HuH-7.5 (cell line): ENCODE data around the gene CBY1.
"Not testable (repeated sequence)": the region's sequence is repeated elsewhere in the genome, so short reads cannot be mapped to it uniquely, and the experiment has no call there.

ENCODE experiments used
- DNase-seq: peaks from one replicate; pipeline ENCODE4 v3.0.0; 2011; ENCODE audit warnings: low spot score

The CBY1 gene

DNA sequence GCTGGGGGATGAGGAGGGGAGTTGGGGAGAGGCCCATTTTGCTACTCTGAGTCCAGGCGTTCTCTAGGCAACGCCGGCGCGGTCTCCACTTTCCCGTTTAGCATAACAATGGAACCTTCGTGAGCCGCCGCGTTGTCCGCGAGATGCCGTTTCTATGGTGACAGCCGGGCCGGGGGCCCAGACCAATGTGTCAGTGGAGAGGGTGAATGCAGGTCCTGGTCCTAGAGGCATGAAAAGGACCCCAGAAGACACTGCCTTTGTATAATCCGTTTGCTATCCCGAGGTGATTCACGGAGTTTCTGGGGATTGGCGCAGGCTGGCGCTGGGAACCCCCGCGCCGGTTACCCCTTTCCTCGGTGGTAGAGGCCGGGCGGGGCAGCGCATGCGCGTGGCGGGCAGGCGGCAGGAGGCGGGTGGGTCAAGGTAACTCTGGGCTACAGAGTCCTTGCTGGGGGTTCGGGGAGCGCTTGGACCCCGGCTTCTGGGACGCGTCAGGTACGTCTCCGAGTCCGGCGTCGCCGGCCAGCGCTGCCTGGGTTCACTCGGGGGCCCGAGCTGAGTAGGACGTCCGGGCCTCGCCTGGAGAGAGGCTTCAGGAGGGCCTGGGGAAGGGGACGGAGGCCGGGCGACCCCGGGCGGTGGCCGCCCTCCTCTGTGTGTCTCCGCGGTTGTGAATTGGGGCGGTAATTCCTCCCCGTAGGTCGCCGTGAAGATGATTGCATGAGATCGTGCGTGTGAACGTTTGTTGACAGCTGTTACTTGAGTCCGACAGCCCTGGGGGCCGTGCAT, at the start of gene CBY1, which contains the start of gene FAM227A:
CBY1 (plus strand) TSS at position 383 of the 789 bp plus-strand sequence. CDS start 11,417 bp downstream, outside the sequence.
FAM227A (minus strand) TSS at position 137 of the 789 bp plus-strand sequence. CDS start 6,224 bp downstream, outside the sequence.
- DNase-seq = peak; percentile 91

DNA sequence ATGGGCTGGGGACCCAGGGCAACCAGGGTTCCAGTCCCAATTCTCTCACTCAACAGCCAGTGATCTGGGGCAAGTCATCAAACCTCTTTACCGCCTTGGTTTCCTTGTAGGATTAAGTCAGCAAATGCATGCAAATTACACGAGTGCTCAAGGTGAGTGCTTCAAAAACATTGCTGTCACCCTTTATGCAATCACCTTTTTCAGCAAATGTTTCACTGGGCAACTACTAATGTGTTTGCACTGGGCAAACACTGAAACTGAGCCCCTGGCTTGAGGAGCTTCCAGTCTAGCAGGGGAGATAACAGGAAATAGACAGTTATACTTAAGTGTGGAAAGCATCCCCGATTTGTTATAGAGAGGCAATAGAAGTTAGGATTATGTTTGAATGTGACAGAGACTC, 48.8 kb upstream of the CBY1 start:
- DNase-seq = peak; percentile 25

DNA sequence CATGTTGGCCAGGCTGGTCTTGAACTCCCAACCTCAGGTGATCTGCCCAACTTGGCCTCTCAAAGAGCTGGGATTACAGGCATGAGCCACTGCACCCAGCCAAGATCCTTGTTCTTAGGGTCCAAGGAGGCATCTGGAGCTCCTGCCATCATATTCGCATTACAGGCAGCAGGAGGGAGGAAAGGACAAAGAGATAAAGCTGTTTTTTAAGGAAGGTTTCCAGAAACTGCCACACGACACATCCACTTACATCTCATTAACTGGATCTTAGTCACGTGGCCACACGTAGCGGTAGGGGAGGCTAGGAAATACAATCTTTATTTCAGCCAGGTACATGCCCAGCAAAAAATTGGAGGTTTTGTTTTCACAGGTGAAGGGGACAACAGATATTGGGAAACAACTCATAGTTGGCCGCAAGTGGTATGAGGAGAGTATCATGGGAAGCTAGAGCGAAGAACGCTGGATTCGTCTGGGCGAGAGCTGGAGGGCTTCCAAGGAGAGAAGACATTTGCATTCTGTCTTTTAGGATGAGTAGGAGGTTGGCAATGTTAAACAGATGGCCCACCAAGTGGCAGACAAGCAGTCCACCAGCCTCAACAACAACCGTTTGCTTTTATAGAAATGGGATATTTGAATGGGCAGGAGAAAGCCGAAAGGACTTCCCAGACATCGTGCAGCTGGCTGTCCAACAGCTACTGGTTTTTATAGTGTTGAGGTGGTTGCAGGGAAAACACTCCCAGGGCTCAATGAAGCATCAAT, 47.3 kb upstream of the CBY1 start:
- no peak for DNase-seq

DNA sequence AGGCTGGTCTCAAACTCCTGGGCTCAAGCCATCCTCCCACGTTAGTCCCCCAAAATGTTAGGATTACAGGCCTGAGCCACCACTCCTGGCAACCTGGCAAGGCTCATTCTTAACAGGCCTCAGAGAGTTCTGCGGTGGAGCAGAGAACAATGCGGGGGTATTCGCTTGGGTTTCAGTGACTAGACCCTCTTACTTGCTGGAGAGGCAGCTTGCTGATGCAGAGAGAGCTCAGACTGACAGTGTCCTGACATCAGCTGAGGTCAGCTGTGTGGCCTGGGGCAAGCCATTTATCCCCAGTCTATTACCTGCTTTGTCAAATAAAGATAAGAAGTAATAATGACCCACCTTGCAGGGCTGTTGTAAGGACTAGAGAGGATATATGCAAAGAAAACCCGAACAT, 46.2 kb upstream of the CBY1 start:
- no peak for DNase-seq

DNA sequence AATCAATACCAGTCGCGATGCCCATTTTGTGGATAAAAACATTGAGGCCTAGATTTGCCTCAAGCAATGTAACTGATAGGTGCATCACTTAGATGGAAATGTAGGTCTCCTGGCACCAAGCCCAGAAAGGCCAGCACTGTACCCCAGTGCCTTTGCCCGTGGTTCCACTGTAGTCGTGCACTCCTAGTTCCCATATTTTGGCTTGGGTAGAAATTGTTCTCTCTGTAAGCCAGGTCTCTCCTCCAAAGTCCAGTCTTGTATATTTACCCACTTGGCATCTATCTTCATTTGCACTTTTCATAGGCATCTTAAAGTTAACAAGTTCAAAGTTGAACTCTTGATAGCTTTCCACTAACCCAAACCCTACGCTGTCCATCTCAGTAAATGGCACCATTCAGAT, 44.9 kb upstream of the CBY1 start:
- no peak for DNase-seq

DNA sequence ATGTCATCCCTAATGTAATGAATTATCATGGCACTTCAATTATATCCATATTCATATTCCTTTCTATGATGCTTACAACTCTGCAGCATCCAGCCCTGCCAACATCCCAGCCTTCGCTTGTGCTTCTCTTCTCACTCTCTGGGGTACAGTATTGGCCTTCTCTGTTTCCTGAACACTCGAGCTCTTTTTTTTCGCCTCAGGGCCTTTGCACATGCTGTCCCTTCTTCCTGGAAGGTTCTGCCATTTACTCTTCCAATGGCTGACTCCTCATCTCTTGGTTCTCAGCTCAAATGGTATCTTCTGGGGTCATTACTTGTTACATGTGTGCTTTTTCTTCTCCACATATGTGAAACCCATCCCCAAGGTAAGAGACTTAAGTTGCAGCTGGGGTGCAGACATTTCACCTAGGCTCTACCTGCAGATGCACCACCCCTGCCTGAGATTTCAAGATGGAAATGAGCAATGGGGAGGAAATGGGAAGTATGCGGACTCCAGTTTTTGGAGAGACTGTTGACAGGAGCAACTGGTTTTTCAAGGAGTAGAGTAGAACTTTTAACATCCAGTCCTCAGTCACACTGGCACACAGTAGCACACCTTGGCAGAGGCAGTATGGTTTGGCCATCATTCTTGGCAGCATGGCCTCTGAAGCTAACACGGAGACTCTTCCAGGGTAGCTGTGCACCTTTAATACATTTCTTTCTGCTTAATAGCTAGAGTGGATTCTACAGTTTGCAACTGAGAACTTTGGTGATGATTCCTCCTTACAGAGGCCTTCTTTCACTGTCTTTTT, 44.0 kb upstream of the CBY1 start:
- no peak for DNase-seq

DNA sequence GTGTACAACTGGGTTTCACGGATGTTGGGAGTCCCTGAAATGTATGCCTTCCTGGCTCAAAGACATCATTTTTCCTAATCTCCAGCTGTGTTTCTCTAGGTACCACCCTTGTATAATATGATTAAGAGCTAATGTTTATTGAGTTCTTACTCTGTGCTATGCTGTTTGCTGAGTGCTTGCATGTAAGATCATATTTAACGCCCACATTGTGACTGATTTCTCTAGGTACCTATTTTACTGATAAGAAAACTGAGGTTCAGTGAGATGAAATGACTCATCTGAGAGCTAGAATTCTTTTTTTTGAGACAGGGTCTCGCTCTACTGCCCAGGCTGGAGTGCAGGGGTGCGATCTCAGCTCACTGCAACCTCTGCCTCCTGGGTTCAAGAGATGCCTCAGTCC, 42.9 kb upstream of the CBY1 start:
- DNase-seq = no peak

DNA sequence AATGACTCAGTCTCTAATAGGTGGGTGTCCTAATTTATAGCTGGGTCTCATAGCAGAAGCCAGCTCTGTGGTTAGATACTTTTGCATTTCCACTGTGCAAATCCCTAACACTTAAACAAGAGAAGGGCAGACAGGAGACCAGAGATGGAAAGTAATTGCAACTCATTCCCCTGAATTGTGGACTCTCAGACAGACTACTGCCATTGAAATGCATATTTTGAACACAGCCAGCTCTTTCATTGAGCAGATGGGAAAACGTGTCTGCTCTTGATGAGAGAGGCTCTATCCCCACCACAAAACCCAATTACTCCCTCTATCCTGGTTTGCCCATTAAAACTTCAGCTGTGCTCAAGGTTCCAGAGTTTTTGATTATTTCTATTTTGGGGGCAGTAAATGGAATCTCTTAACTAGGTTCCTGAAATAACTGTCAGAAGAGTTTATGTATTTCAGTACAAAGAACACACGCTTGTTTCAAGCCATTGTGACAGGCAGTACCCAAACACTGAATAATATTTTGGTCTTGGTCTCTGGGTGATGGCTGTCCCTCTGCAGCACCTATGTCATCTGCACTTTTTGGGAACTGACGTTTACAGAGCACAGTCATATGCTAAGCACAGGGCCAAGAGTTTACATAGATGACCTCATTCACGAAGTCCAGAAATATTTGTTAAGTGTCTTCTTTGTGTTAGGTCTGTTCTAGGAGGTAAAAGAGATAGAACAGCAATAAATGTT, 41.9 kb upstream of the CBY1 start:
- no peak for DNase-seq

DNA sequence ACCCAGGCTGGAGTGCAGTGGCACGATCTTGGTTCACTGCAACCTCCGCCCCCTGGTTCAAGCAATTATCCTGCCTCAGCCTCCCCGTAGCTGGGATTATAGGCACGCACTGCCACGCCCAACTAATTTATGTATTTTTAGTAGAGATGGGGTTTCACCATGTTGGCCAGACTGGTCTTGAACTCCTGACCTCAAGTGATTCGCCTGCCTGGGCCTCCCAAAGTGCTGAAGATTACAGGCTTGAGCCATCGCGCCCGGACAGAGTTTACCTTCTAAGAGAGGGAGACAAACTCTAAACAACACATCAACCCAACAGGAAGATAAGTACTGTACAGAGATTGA, 41.4 kb upstream of the CBY1 start:
- DNase-seq = not testable (repeated sequence)

DNA sequence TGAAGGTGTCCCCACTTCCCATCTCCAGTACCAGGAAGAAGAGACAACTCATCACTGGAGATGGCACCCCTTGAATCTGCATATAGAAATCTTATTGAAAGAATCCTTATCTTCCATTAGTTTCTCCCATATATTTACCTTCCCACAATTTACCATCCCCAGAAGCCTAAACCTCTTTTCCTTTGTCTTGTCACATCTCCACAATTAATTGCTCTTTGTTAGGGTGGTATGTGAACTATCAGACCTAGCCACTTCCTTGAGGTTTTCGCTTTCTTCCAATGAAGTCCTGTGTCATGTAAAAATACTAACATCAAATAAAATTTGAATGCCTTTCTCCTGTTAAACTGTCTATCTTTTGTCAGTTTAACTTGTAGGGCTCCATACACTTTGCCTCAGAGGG, 38.2 kb upstream of the CBY1 start:
- no peak for DNase-seq

DNA sequence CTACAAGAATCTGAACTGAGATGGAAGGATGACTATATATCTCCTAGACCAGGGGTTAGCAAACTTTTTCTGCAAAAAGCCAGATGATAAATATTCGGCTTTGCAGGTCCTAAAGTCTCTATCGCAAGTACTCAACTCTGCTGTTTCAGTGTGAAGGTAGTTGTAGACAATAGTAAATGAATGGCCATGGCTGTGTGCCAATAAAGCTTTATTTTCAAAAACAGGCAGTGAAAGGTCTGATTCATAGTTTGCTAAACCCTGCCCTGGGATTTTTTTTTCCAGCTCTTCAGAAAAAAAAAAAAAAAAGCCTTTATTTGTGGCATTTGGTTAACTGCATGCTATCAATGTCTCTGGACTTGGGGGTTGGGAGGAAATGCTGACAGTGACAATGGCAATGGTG, 37.8 kb upstream of the CBY1 start:
- DNase-seq = no peak

DNA sequence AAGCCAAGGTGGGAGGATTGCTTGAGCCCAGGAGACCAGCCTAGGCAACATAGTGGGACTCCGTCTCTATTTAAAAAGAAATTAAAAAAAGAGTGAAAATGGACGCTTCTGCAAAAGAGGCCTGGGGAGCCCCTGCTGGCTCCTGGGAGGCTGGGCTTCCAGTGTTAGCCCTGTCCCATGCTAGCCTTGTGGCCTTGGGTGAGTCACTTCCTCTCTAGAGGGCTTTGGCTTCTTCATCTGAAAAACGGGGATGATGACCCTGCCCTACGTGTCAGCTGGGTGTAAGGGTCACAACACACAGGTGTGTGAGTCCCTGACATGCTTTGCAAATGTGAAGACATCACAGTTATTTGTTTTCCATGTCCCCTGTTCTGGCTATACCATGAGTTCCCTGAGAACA, 33.1 kb upstream of the CBY1 start:
- DNase-seq = no peak

DNA sequence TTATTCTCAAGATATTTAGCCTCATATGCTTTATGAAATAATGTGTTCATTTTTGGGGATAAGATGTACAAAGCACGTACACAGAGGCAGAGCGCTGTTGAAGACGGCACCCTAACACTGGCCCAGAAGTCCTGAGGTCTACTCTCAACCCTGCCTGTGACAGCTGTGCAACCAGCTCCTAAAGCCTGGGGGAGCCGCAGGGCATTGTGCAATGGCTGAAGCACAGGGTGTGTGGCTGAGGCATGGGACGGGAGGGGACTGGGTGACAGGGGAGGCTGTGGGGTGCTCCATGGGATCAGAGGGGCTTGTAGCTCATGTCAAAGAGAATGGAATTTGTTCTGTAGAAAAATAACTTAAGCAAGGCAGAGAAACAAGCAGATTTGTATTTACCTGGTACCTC, 28.0 kb upstream of the CBY1 start:
- no peak for DNase-seq

DNA sequence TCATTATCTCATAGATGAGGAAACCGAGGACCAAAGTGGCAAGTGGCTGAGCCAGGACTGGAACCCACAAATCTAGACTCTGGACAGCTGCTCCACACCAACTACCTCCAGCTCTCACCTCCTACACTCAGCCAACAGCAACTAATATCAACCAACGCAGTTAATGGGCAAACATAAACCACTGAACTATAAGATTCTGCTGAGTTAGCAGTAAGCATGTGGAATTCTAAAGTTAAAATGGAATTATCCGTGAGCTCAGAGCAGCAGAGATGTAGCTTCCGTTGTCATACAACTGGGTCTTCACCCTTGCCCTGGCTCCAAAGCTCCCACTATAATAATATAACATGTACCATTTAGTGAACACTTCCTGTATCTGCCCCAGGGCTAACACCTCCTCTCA, 27.3 kb upstream of the CBY1 start:
- no peak for DNase-seq

DNA sequence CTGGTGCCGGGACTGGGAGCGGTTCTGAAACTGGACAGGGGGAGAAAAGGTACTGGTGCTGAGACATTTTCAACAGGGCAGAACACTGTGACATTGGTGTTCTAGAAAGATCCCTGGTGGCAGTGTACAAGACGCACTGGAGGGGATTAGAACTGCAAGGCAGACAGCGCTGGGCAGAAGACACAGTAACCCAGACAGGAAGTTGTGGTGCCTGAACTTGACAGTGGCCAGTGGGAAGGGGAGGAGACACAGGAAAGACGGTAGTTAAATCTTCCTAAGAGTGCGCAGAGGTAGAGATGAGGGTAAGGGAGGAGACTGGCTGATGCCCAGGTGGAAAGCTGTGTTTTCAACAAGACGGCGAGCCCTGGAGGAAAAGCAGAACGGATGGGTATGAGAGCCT, 24.7 kb upstream of the CBY1 start:
- no peak for DNase-seq

DNA sequence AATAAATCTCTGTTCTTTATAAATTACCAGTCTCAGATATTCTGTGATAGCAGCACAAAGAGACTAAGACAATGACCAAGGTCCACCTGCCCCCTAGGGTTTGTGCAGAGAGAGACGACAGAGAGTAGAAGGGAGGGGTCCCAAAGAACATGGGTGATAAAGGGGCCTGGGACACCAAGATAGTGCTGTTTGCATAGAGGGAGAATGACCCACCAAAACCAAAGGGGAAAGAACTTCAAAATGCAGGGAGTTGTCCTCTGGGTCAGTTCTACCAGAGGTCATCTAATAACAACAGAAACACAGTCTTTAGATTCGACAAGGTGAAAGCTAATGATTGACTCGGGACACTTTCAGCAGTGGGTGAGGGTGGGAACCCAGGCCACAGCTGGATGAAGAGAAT, 23.9 kb upstream of the CBY1 start:
- DNase-seq = no peak

DNA sequence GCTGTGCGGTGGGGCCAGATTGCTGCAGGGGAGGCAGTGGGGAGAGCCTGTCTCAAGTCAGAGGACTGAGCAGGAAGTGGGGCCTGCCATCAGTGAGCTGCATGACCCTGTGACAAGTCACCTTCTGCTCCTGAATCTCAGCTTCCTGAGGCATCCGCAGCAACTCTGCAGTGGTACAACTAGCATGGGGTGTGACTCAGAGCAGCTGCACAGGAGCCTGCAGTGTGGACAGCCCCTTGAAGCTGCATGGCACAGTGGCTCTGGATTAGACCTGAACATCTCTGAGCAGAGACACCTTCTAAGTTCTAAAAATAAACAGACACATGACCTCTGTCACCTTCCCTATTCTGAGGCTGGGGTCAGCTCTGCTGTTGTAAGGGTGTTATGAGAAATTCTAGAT, 18.2 kb upstream of the CBY1 start:
- no peak for DNase-seq

DNA sequence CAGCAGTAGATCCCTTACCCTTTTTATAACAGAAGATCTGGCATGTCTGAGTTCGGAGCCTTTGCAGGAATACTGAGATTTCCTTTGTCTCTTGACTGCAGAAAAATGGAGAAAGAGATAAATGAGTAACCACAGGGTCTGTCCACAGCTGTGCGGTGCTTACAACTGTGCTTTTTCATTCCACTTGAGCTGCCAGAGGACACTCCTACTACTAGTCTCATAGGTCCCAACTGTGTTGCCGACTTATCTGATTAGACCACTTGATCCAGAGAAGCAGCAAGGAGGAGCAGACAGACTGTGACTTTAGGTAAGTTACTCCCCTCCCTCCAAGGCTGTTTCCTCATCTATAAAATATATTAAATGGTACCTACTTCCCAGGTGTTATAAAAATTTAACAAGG, 17.7 kb upstream of the CBY1 start:
- DNase-seq = no peak

DNA sequence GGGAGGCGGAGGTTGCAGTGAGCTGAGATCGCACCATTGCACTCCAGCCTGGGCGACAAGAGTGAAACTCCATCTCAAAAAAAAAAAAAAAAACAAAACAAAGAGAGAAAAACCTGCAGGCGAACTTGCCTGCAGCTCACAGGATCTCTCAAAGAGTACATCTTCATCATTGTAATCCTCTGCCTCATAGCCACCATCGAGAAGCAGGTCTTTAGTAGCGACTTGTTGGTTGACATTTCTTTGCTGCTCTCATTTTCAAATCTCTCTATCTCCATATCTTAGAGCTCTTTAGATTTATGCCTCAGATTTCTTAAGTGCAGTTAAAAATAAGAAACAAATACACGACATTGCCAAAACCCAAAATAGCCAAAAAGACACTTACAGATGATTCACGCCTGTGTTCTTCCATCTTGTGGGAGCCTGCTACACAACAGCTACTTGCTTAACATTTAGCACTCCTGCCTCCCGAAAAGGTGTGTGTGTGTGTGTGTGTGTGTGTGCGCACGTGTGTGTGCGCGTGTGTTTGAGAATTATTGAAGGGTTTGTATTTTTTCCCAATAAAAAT, 14.9 kb upstream of the CBY1 start:
- no peak for DNase-seq

DNA sequence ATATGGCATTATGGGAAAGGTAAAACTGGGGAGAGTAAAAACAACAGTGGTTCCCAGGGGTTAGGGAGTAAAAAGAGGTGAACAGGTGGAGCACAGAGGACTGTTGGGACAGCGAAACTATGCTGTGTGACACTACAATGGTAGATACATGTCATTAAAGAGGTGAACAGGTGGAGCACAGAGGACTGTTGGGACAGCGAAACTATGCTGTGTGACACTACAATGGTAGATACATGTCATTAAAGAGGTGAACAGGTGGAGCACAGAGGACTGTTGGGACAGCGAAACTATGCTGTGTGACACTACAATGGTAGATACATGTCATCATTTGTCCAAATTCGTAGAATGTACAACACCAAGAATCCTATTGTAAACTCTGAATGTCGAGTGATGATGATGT, 12.2 kb upstream of the CBY1 start:
- not testable (repeated sequence) for DNase-seq

DNA sequence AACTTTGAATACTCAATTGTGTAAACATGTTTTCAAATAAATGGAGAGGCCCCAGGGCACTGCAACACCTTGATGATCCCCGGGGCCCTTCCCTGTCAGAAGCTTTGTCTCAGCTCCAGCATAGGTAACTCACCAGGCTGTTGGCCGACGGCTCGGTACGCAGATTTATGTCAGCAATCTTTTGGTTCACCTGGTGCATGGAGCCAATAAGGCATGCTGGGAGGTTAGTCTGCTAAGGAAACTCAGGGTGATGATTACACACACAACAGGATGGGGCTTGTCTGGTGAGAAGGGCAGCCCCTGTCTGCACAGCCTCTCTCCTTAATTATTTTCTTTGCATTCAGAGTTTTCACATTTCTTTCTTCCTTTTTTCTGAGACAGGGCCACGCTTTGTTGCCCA, 11.0 kb upstream of the CBY1 start:
- no peak for DNase-seq
